ENCODE results near the gene AMPD2.

DNA sequence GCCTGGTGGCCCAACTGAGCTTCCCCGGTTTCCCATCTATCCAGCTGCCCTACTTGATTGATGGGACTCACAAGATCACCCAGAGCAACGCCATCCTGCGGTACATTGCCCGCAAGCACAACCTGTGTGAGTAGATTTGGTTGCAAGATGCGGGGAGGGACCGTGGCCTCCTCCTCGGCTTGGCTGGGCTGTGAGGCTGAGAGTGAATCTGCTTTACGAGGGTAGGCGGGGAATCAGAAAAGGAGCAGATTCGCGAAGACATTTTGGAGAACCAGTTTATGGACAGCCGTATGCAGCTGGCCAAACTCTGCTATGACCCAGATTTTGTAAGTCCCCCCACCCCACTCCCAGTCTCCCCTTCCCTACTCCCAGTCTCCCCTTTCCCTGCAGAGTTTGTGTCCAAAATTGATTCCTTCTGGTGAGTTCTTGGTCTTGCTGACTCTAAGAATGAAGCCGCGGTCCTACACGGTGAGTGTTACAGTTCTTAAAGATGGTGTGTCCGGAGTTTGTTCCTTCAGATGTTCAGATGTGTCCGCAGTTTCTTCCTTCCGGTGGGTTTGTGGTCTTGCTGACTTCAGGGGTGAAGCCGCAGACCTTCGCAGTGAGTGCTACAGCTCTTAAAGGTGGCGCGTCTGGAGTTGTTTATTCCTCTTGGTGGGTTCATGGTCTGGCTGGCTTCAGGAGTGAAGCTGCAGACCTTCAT, 49.8 kb downstream of the AMPD2 start:
- TF ChIP-seq, protein P1, sequence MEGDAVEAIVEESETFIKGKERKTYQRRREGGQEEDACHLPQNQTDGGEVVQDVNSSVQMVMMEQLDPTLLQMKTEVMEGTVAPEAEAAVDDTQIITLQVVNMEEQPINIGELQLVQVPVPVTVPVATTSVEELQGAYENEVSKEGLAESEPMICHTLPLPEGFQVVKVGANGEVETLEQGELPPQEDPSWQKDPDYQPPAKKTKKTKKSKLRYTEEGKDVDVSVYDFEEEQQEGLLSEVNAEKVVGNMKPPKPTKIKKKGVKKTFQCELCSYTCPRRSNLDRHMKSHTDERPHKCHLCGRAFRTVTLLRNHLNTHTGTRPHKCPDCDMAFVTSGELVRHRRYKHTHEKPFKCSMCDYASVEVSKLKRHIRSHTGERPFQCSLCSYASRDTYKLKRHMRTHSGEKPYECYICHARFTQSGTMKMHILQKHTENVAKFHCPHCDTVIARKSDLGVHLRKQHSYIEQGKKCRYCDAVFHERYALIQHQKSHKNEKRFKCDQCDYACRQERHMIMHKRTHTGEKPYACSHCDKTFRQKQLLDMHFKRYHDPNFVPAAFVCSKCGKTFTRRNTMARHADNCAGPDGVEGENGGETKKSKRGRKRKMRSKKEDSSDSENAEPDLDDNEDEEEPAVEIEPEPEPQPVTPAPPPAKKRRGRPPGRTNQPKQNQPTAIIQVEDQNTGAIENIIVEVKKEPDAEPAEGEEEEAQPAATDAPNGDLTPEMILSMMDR (IDR thresholded peaks at IDR 0.05) = no peak
- TF ChIP-seq POLR2A (IDR thresholded peaks at IDR 0.05) = no peak
